Sigmoid colon (tissue), 4 donors: ENCODE results near the gene CACNA2D3.

Experiments used
- EP300 ChIP-seq, 4 donors: sonication (generic); formaldehyde crosslinking; IDR thresholded peaks; one replicate each; pipeline ENCODE4 v1.6.1; 2017; ENCODE audit warnings: antibody characterized with exemption in 4 of 4
- POLR2A ChIP-seq, 2 donors: fragments of 450-650 bp; IDR thresholded peaks; one replicate each; pipeline ENCODE4 v1.6.1; 2016; ENCODE audit warnings: antibody characterized with exemption in 2 of 2, mild to moderate bottlenecking in 2 of 2, moderate library complexity in 2 of 2
- POLR2AphosphoS5 ChIP-seq, 4 donors: sonication (generic); formaldehyde crosslinking; IDR thresholded peaks; one replicate each; pipeline ENCODE4 v1.6.1; 2017; ENCODE audit warnings: antibody characterized with exemption in 4 of 4
- TF ChIP-seq, protein P1 (sequence below), 4 experiments: fragments of 450-650 bp in 3 of 4; fragments of 200-600 bp in 1 of 4; IDR thresholded peaks; one replicate each; pipeline ENCODE4 v1.5.1; 2016 to 2019; ENCODE audit warnings: antibody characterized with exemption in 4 of 4, mild to moderate bottlenecking in 3 of 4, moderate library complexity in 2 of 4

GRCh38 chr3:54633444-54634121 is 511.2 kb downstream of the CACNA2D3 start:
- TF ChIP-seq, protein P1, sequence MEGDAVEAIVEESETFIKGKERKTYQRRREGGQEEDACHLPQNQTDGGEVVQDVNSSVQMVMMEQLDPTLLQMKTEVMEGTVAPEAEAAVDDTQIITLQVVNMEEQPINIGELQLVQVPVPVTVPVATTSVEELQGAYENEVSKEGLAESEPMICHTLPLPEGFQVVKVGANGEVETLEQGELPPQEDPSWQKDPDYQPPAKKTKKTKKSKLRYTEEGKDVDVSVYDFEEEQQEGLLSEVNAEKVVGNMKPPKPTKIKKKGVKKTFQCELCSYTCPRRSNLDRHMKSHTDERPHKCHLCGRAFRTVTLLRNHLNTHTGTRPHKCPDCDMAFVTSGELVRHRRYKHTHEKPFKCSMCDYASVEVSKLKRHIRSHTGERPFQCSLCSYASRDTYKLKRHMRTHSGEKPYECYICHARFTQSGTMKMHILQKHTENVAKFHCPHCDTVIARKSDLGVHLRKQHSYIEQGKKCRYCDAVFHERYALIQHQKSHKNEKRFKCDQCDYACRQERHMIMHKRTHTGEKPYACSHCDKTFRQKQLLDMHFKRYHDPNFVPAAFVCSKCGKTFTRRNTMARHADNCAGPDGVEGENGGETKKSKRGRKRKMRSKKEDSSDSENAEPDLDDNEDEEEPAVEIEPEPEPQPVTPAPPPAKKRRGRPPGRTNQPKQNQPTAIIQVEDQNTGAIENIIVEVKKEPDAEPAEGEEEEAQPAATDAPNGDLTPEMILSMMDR (IDR thresholded peaks at IDR 0.05) = no peak
- TF ChIP-seq EP300 (IDR thresholded peaks at IDR 0.05) (no peak), POLR2A (IDR thresholded peaks at IDR 0.05) (no peak), POLR2AphosphoS5 (IDR thresholded peaks at IDR 0.05) (no peak)
